NAMALWA (cell line): Measurements from ENCODE around the gene ABLIM2.
"Not testable (repeated sequence)": the region's sequence is repeated elsewhere in the genome, so short reads cannot be mapped to it uniquely, and the experiment has no call there.

Experiments
- DNase-seq: peaks from one replicate; pipeline ENCODE4 v3.0.0-alpha.2; 2015; ENCODE audit warnings: low spot score

Gene ABLIM2

GRCh38 chr4:7962609-7963508, 195.8 kb downstream of the ABLIM2 start:
- no peak for DNase-seq

GRCh38 chr4:7960790-7961655, 197.6 kb downstream of the ABLIM2 start:
- DNase-seq: peak; percentile 23

GRCh38 chr4:7960017-7960789, 198.4 kb downstream of the ABLIM2 start:
- DNase-seq: no peak

GRCh38 chr4:7959078-7959477, 199.5 kb downstream of the ABLIM2 start:
- DNase-seq: no peak

GRCh38 chr4:7956934-7957656, 201.5 kb downstream of the ABLIM2 start:
- no peak for DNase-seq

- no peak for DNase-seq
Observed at GRCh38 chr4:7956270-7956808, 202.3 kb downstream of the ABLIM2 start.

GRCh38 chr4:7955393-7955792, 203.2 kb downstream of the ABLIM2 start:
- no peak for DNase-seq

GRCh38 chr4:7952615-7953014, 206.0 kb downstream of the ABLIM2 start:
- DNase-seq: no peak

- no peak for DNase-seq
Observed at GRCh38 chr4:7950301-7951092, 208.1 kb downstream of the ABLIM2 start.

GRCh38 chr4:7949759-7950158, 208.9 kb downstream of the ABLIM2 start:
- no peak for DNase-seq

- no peak for DNase-seq
Observed at GRCh38 chr4:7947927-7948326, 210.7 kb downstream of the ABLIM2 start.

- DNase-seq: no peak
Observed at GRCh38 chr4:7945709-7946380, 212.8 kb downstream of the ABLIM2 start.

GRCh38 chr4:7944599-7945220, 213.9 kb downstream of the ABLIM2 start:
- no peak for DNase-seq

- not testable (repeated sequence) for DNase-seq
Observed at GRCh38 chr4:7943688-7944087, 214.9 kb downstream of the ABLIM2 start.

- no peak for DNase-seq
Observed at GRCh38 chr4:7943211-7943610, 215.4 kb downstream of the ABLIM2 start.

GRCh38 chr4:7941965-7942496, 216.6 kb downstream of the ABLIM2 start:
- DNase-seq: no peak

- no peak for DNase-seq
Observed at GRCh38 chr4:7941111-7941964, 217.3 kb downstream of the ABLIM2 start.
